Lower leg skin (tissue), 3 donors: ENCODE results near the gene TACC3.

ENCODE experiments used
- CTCF ChIP-seq, 3 donors: fragments of 450-650 bp; IDR thresholded peaks; one replicate each; pipeline ENCODE4 v1.5.1; 2016; ENCODE audit warnings: antibody characterized with exemption in 3 of 3, mild to moderate bottlenecking in 3 of 3, moderate library complexity in 2 of 3
- POLR2A ChIP-seq, 2 donors: fragments of 450-650 bp; IDR thresholded peaks; one replicate each; pipeline ENCODE4 v1.6.1; 2016 to 2017; ENCODE audit warnings: antibody characterized with exemption in 2 of 2, mild to moderate bottlenecking in 1 of 2, moderate library complexity in 1 of 2

DNA sequence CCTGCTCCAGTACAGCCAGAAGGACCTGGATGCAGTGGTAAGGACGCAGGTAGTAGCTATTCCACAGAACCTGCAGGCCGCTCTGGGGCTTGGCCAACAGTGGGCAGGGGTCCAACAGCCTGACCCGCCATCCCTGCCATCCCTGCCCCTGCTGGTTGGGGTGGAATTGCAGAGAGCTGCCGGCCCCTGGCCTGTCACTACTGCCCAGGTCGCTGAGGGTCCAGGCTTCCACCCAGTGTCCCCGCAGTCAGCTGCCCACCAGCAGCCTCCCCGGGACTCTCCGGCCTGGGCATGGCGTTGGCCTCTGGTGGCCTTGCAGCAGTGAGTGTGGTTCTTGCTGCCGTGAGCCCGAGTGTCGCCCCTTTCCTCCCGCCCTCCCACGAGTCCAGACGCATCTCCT lies 16.3 kb downstream of the TACC3 start:
- TF ChIP-seq CTCF (IDR thresholded peaks at IDR 0.05) (no peak), POLR2A (IDR thresholded peaks at IDR 0.05) (no peak)
